SK-N-MC (cell line): Measurements from ENCODE around the gene USP40.

Experiments used
- DNase-seq: peaks from one replicate; pipeline ENCODE4 v3.0.0-alpha.2; 2011; ENCODE audit warnings: low read depth, low spot score
- H3K27ac ChIP-seq: fragments of 200-600 bp; sonication (generic); 2 replicates; pipeline ENCODE4 v1.5.1; 2016; ENCODE audit warnings: mixed run types
- H3K36me3 ChIP-seq: fragments of 200-600 bp; sonication (generic); 2 replicates; pipeline ENCODE4 v1.6.1; 2017; ENCODE audit warnings: antibody characterized with exemption, low read length, mixed read lengths; ENCODE audit not compliant: insufficient read depth
- H3K4me3 ChIP-seq: fragments of 200-600 bp; sonication (generic); 2 replicates; pipeline ENCODE4 v1.5.1; 2016
- H3K9ac ChIP-seq: fragments of 200-600 bp; sonication (generic); 2 replicates; pipeline ENCODE4 v1.8.0; 2017; ENCODE audit warnings: mixed run types, mixed read lengths; ENCODE audit not compliant: insufficient read length
- H3K9me3 ChIP-seq: fragments of 200-600 bp; sonication (generic); 2 replicates; pipeline ENCODE4 v1.6.1; 2017; ENCODE audit warnings: low read depth, mild to moderate bottlenecking, antibody characterized with exemption, low read length, moderate library complexity, mixed read lengths
- EZH2 ChIP-seq: fragments of 200-600 bp; sonication (generic); IDR thresholded peaks from one replicate; pipeline ENCODE4 v1.6.1; 2017; ENCODE audit warnings: antibody characterized with exemption
- FOXP2 ChIP-seq: optimal IDR thresholded peaks from 2 replicates; pipeline ENCODE3; 2011; ENCODE audit warnings: mild to moderate bottlenecking, moderate library complexity; ENCODE audit not compliant: insufficient read depth; ENCODE audit errors: extremely low read length, control extremely low read depth
- POLR2AphosphoS5 ChIP-seq: IDR thresholded peaks from 2 replicates; pipeline ENCODE4 v1.6.1; 2012; ENCODE audit warnings: mild to moderate bottlenecking, low read depth, low read length, borderline replicate concordance

Gene USP40

GRCh38 chr2:233461481-233461891, 105.1 kb downstream of the USP40 start:
- H3K9me3 ChIP-seq: no peaks in the 10 kb centered on the region
- H3K36me3 ChIP-seq: peaks cover 82% of the 10 kb centered on the region

DNA sequence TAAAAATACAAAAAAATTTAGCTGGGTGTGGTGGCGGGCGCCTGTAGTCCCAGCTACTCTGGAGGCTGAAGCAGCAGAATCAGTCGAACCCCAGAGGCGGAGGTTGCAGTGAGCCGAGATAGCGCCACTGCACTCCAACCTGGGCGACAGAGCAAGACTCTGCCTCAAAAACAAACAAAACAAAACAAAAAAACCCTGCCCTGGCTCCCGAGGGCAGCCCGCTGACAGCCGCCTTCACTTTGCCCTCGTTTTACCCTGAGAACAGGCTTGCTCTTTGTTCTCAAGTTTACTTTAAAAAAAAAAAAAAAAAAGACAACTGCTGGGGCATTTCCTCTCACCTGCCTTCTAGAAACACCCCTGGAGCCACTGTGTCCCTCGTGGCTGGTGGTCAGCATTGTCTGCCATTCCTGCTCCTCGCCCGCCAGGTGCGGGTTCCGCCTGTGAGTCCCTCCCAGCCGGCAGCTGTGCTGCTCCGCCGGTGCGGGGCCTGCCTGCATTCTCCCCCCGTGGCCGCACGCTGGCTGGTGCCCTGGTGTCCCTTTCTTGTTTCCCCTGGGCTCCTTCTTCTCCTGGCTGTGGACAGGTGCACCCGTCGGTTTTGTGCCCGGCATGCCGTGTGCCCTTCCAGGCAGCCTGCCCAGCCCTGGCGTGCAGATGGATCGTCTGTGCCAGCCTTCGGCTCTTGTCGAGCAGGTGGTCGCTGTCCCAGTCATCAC, 105.7 kb downstream of the USP40 start:
- Histone ChIP-seq H3K36me3 (peaks cover 83% of the 10 kb centered on the region), H3K4me3 (no peak overlapping the region), H3K27ac (no peak overlapping the region), H3K9ac (no peak overlapping the region), H3K9me3 (no peaks in the 10 kb centered on the region)
- TF ChIP-seq EZH2 (no peak), FOXP2 (no peak), POLR2AphosphoS5 (no peak)
- DNase-seq: no peak

More at GRCh38 chr2:233461481-233461891, 105.1 kb downstream of the USP40 start:
- TF ChIP-seq POLR2AphosphoS5: no peak
- no peak for TF ChIP-seq FOXP2
- TF ChIP-seq EZH2: no peak
- H3K9ac ChIP-seq: no peak overlapping the region
- H3K4me3 ChIP-seq: no peak overlapping the region
- H3K27ac ChIP-seq: no peak overlapping the region
- DNase-seq: no peak

GRCh38 chr2:233459426-233459825, 107.2 kb downstream of the USP40 start:
- no peak overlapping the region for H3K9ac ChIP-seq
- H3K27ac ChIP-seq: no peak overlapping the region
- no peak overlapping the region for H3K4me3 ChIP-seq
- peaks cover 87% of the 10 kb centered on the region for H3K36me3 ChIP-seq
- no peak for DNase-seq
- TF ChIP-seq EZH2: no peak
- TF ChIP-seq FOXP2: no peak
- no peak for TF ChIP-seq POLR2AphosphoS5
- no peaks in the 10 kb centered on the region for H3K9me3 ChIP-seq

GRCh38 chr2:233458826-233459225, 107.8 kb downstream of the USP40 start:
- no peak for DNase-seq
- TF ChIP-seq POLR2AphosphoS5: no peak
- H3K9me3 ChIP-seq: no peaks in the 10 kb centered on the region
- H3K27ac ChIP-seq: no peak overlapping the region
- H3K9ac ChIP-seq: no peak overlapping the region
- peaks cover 87% of the 10 kb centered on the region; the same call in 1 of the 2 replicates for H3K36me3 ChIP-seq
- H3K4me3 ChIP-seq: no peak overlapping the region

- Histone ChIP-seq H3K4me3 (no peak overlapping the region), H3K27ac (no peak overlapping the region), H3K9me3 (no peaks in the 10 kb centered on the region), H3K36me3 (peaks cover 87% of the 10 kb centered on the region; the same call in 1 of the 2 replicates), H3K9ac (no peak overlapping the region)
- DNase-seq: no peak
- no peak for TF ChIP-seq EZH2
- no peak for TF ChIP-seq POLR2AphosphoS5
- no peak for TF ChIP-seq FOXP2
Observed at GRCh38 chr2:233458031-233458610, 108.5 kb downstream of the USP40 start.

GRCh38 chr2:233457356-233457755, 109.2 kb downstream of the USP40 start:
- no peak for TF ChIP-seq POLR2AphosphoS5
- no peak for TF ChIP-seq EZH2
- TF ChIP-seq FOXP2: no peak
- no peaks in the 10 kb centered on the region for H3K9me3 ChIP-seq
- H3K27ac ChIP-seq: no peak overlapping the region
- H3K4me3 ChIP-seq: no peak overlapping the region
- DNase-seq: no peak
- peaks cover 87% of the 10 kb centered on the region for H3K36me3 ChIP-seq
- H3K9ac ChIP-seq: no peak overlapping the region

- TF ChIP-seq POLR2AphosphoS5 (no peak), FOXP2 (no peak), EZH2 (no peak)
- no peak for DNase-seq
- Histone ChIP-seq H3K9me3 (no peaks in the 10 kb centered on the region), H3K4me3 (no peak overlapping the region), H3K36me3 (peaks cover 87% of the 10 kb centered on the region), H3K9ac (no peak overlapping the region), H3K27ac (no peak overlapping the region)
Observed at GRCh38 chr2:233456934-233457333, 109.6 kb downstream of the USP40 start.

- peaks cover 89% of the 10 kb centered on the region for H3K36me3 ChIP-seq
- no peak for DNase-seq
Observed at GRCh38 chr2:233456111-233456510, 110.5 kb downstream of the USP40 start.

More at GRCh38 chr2:233456111-233456510, 110.5 kb downstream of the USP40 start:
- no peaks in the 10 kb centered on the region for H3K9me3 ChIP-seq
- H3K27ac ChIP-seq: no peak overlapping the region
- no peak for TF ChIP-seq EZH2
- TF ChIP-seq POLR2AphosphoS5: no peak
- TF ChIP-seq FOXP2: no peak
- no peak overlapping the region for H3K9ac ChIP-seq
- no peak overlapping the region for H3K4me3 ChIP-seq
